ENCODE measurements around the gene FAM222A. TPM values are rescaled to one million over a fixed set of nuclear protein-coding genes. Genes with fewer than 3 reads are reported as not detected.

FAM222A gene
- total RNA-seq, 4 donors from 2014 or later = 7.0 to 24.3 (median 13.5) TPM

DNA sequence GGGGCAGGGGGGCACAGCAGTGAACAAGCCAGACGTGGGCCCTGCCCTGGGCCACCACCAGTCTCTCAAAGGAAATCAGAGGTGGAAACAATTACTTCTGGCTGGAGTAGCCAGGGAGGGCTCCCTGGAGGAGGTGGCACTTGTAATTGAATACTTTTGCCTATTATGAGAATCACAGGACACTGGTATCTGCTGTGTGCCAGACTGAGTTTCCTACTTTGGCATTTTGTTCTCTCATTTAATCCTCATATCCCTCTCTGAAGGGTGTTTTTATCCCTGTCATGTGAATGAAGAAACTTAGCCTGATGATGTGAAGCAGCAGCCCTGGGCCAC is 7.2 kb downstream of the FAM222A start:
- Histone ChIP-seq H3K27me3 (no peaks in the 10 kb centered on the region), H3K4me1 (peaks cover 59 to 63% of the 10 kb centered on the region in 2 donors), H3K9me3 (no peaks in the 10 kb centered on the region), H3K27ac (peak overlapping the region; percentile 33 to 79 (median 66)), H3K4me3 (no peak overlapping the region), H3K36me3 (no peaks in the 10 kb centered on the region)
- DNase-seq (no peak), ATAC-seq (no peak)
- no peak for TF ChIP-seq POLR2A (IDR thresholded peaks at IDR 0.05)
- TF ChIP-seq, protein P1, sequence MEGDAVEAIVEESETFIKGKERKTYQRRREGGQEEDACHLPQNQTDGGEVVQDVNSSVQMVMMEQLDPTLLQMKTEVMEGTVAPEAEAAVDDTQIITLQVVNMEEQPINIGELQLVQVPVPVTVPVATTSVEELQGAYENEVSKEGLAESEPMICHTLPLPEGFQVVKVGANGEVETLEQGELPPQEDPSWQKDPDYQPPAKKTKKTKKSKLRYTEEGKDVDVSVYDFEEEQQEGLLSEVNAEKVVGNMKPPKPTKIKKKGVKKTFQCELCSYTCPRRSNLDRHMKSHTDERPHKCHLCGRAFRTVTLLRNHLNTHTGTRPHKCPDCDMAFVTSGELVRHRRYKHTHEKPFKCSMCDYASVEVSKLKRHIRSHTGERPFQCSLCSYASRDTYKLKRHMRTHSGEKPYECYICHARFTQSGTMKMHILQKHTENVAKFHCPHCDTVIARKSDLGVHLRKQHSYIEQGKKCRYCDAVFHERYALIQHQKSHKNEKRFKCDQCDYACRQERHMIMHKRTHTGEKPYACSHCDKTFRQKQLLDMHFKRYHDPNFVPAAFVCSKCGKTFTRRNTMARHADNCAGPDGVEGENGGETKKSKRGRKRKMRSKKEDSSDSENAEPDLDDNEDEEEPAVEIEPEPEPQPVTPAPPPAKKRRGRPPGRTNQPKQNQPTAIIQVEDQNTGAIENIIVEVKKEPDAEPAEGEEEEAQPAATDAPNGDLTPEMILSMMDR (IDR thresholded peaks at IDR 0.05 in 4 of 5, conservative IDR thresholded peaks at IDR 0.05 in 1 of 5) = no peak
- in situ Hi-C loops (cut with MboI; ENCODE audit: low sequenced_read_pairs in 4 of 4) = no loop called here
- intact Hi-C loops (cut with DNase I; ENCODE audit: low total_unique reads) = no loop called here

GRCh38 chr12:109721276-109721675 is 7.7 kb downstream of the FAM222A start:
- intact Hi-C loops (cut with DNase I; ENCODE audit: low total_unique reads) = no loop called here
- no peaks in the 10 kb centered on the region for H3K9me3 ChIP-seq
- peak overlapping the region; percentile 33 to 79 (median 66) for H3K27ac ChIP-seq
- no peaks in the 10 kb centered on the region for H3K36me3 ChIP-seq
- TF ChIP-seq POLR2A (IDR thresholded peaks at IDR 0.05) = no peak
- TF ChIP-seq, protein P1 (IDR thresholded peaks at IDR 0.05 in 4 of 5, conservative IDR thresholded peaks at IDR 0.05 in 1 of 5) = no peak
- no peak for ATAC-seq
- H3K4me3 ChIP-seq = no peak overlapping the region
- peaks cover 54 to 59% of the 10 kb centered on the region in 2 donors for H3K4me1 ChIP-seq
- in situ Hi-C loops (cut with MboI; ENCODE audit: low sequenced_read_pairs in 4 of 4) = no loop called here
- peak in 1 of 2 donors; percentile 31 for DNase-seq
- no peaks in the 10 kb centered on the region for H3K27me3 ChIP-seq

DNA sequence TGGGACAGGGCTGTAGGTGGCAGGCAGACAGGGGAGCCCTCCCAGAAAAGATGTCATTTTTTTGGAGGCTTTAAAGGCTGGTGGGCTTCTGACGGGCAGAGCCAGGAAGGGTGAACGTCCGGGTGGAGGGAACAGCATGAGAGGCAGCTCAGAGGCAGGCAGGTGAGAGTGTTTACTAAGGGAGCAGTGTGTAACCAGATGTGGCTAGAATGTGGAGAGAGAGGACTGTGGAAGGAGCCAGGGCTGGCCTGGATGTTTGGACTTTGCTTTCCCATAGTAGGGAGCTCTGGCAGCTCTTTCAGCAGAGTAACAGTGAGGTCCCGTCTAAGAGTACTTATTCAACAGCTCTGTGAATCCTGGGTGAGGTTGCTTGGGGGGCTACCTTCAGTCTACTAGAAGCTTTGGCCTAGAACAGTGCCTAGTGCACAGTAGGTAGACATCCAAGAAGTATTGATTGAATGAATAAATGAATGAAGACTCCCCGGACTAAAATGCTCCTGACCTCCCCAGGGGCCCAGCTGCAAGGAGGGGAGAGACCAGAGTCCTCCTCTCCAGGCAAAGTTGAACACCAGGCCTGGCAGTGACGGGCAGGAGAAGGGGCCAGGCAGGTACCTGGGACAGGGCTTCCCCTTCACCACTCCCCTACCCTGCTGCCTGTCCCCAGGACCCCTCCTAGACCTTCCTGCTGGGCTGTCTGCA is 8.5 kb downstream of the FAM222A start:
- Histone ChIP-seq H3K9me3 (no peaks in the 10 kb centered on the region), H3K36me3 (no peaks in the 10 kb centered on the region), H3K27me3 (no peaks in the 10 kb centered on the region), H3K27ac (peak overlapping the region; percentile 46 to 79 (median 60)), H3K4me3 (no peak overlapping the region), H3K4me1 (peaks cover 50 to 60% of the 10 kb centered on the region in 2 donors)
- TF ChIP-seq POLR2A (IDR thresholded peaks at IDR 0.05) = no peak
- TF ChIP-seq, protein P1 (IDR thresholded peaks at IDR 0.05 in 4 of 5, conservative IDR thresholded peaks at IDR 0.05 in 1 of 5) = no peak
- intact Hi-C loops (cut with DNase I; ENCODE audit: low total_unique reads) (no loop called here), in situ Hi-C loops (cut with MboI; ENCODE audit: low sequenced_read_pairs in 4 of 4) (no loop called here)
- ATAC-seq = no peak
- no peak for DNase-seq

GRCh38 chr12:109722721-109723094 is 9.1 kb downstream of the FAM222A start:
- no peak for DNase-seq
- intact Hi-C loops (cut with DNase I; ENCODE audit: low total_unique reads) (no loop called here), in situ Hi-C loops (cut with MboI; ENCODE audit: low sequenced_read_pairs in 4 of 4) (no loop called here)
- ATAC-seq = no peak
- no peaks in the 10 kb centered on the region for H3K27me3 ChIP-seq
- peaks cover 50 to 65% of the 10 kb centered on the region in 2 donors for H3K4me1 ChIP-seq
- H3K9me3 ChIP-seq = no peaks in the 10 kb centered on the region
- H3K27ac ChIP-seq = peak overlapping the region; percentile 46 to 79 (median 60)
- H3K4me3 ChIP-seq = no peak overlapping the region
- H3K36me3 ChIP-seq = no peaks in the 10 kb centered on the region
- no peak for TF ChIP-seq POLR2A (IDR thresholded peaks at IDR 0.05)
- TF ChIP-seq, protein P1 (IDR thresholded peaks at IDR 0.05 in 4 of 5, conservative IDR thresholded peaks at IDR 0.05 in 1 of 5) = no peak

Data from gastrocnemius medialis (tissue), 4 donors.